ENCODE measurements around the gene ATP1A4.

Gene ATP1A4

DNA sequence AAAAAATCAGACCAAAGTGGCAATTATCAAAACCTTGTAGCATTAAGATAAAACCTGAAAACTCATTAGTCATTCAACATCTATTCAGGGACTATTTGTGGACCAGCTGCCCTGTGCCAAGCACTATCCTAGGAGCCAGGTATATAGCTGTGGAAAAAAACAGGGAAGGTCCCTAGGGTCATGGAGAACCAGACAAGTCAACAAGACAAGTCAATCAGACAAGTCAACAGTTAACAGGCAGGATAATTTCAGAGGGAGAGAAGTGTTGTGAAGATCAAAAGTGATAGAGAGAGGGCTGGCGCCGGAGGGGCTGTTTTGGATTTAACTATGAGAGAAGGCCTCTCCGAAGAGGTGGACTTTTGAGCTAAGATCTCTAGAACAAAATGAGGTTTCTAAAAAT is 3.3 kb upstream of the ATP1A4 start:
- no peak for DNase-seq

DNA sequence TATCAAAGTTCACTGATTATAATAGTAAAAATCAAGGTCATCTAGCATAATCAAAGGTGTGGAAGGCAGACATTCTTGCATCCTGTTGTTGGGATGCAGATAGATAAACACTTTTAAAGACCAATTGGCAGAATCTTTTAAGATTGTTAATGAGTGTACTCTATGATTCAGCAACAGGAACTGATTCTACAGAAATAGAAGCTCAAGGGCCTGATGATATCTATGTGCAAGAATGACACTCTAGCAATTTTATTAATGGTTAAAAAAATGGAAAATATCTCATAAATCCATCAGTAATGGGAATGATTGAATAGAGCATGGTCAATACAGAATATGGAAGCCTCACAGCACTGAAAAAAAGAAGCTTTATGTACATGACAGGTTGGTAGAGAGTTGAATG is 2.2 kb upstream of the ATP1A4 start:
- DNase-seq: no peak

- no peak for DNase-seq
Observed at GRCh38 chr1:160149716-160150115, 1.7 kb upstream of the ATP1A4 start.

DNA sequence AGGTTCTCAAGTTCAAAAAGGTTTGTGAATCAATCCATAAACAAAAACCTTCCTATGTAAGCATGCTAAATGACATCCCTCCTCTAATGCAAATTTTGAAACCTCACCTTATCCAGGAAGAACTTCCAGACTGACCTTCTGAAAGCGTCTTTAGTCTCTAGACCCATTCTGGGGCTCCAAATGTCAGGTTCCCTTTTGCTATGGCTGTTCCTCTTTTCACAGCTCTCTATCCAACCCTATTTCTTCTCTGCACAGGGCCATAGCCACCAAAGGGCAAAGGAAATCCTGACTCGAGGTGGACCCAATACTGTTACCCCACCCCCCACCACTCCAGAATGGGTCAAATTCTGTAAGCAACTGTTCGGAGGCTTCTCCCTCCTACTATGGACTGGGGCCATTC is 3.4 kb downstream of the ATP1A4 start:
- DNase-seq: no peak

- DNase-seq: no peak
Observed at GRCh38 chr1:160156361-160156760, 5.0 kb downstream of the ATP1A4 start.

DNA sequence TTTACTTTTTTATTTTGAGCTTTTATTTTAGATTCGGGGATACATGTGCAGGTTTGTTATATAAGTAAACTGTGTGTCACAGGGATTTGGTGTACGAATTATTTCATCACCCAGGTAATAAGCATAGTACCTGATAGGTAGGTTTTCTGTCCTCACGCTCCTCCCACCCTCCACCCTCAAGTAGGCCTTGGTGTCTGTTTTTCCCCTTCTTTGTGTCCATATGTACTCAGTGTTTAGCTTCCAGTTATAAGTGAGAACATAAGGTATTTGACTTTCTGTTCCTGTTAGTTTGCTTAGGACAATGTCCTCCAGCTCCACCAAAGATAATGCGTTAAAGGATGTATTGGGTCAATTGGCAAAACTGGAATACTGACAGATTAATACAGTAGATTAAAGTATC is 5.8 kb downstream of the ATP1A4 start:
- no peak for DNase-seq

DNA sequence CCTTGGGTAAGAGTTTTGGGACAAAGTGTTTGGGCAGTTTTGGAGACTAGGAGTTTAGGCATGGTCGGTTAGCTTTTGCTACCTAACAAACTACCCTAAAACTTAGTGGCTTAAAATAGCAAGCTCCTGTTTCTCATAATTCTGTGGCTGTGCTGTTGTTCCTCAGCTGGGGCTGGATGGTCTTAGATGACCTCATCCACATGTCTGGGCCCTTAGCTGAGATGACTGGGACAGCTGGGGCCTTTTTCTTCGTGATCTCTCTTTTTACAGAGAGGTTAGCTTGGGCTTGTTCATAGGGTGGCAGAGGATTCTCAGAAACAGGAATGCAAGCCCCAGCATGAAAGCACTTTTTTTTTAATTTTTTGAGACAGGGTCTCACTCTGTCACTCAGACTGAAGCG is 6.6 kb downstream of the ATP1A4 start:
- no peak for DNase-seq

- DNase-seq: no peak
Observed at GRCh38 chr1:160158534-160158933, 7.1 kb downstream of the ATP1A4 start.

- no peak for DNase-seq
Observed at GRCh38 chr1:160159846-160160245, 8.4 kb downstream of the ATP1A4 start.

DNA sequence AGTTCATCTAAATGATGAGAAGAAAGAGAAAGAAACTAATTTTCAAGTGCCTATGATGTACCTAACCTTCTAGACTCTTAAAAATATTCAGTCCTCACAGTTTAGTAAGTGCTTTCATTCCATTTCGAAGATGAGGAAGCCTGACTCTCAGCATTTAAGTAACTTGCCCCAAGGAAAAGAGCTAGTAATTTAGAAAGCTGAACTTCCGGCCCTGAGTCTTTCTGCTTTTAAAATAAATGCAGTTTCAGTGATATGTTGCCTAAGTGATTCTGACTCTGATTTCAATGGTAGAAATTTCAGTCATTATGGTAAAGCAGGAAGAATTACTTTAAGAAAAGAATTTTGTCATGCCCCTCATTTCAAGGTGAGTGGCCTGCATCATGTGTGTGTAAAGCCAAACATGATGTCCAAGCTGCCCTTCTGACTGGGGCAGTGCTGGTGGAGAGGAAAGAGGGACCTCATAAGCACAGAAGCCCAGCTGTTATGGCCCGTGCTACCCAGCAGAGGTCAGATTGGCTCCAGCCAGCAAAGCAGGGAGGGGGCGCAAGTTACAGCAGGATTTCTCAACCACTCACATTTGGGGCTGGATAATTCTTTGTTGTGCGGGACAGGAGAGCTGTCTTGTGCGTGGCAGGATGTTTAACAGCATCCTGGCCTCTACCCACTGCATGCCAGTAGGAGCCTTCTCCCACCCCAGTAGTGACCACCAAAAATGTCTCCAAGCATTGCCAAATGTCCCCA is 10.7 kb downstream of the ATP1A4 start:
- no peak for DNase-seq

DNA sequence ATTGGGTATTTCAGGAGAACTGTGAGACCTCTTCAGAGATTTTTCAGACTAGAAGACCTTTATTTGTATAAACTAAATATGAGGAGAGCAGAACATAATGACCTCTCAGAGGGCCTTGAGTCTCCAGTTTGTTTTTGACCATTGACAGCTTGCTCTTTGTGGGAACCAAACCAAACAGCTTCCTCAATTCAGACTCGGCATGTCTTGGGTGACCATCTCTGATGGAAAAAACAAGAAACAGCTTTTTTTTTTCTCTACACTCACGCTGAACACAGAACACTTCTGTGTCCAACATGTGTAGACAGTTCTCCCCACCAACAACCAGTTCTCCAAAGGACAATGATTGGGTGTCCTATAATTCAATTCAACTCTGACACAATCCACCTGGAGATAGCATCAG is 11.5 kb downstream of the ATP1A4 start:
- no peak for DNase-seq

DNA sequence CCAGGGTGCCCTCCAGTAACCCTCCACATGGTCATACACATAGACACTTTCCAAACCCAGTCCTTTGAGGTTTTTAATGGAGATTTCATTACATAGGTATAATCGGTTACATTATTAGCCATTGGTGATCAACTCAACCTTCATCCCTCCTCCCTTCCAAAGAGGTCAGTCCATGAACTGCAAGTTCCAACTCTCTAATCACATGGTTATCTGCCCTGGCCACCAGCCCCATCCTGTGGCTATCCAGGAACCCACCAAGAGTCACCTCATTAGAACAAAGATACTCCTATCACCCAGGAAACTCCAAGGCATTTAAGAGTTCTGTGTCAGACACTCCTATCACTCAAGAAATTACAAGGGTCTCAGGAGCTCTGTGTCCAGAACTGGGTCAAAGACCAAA is 12.2 kb downstream of the ATP1A4 start:
- no peak for DNase-seq

GRCh38 chr1:160164121-160164520 is 12.7 kb downstream of the ATP1A4 start:
- no peak for DNase-seq

- DNase-seq: no peak
Observed at GRCh38 chr1:160166166-160166868, 14.9 kb downstream of the ATP1A4 start.

DNA sequence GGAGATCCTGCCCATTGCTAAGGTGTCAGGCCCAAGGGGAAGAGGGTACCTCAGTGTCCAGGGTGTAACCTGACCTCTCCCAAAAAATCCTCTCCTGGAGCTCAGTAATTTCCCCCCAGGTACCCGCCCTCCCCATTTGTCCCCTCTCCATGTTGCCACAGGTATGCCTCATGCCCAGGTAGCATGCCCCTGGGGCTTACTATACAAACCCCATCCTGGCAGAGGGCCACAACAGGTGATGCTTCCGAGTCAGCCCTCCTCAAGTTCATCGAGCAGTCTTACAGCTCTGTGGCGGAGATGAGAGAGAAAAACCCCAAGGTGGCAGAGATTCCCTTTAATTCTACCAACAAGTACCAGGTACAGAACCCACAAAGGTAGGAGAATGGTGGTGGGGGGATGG is 15.7 kb downstream of the ATP1A4 start:
- no peak for DNase-seq

- DNase-seq: no peak
Observed at GRCh38 chr1:160167580-160167979, 16.2 kb downstream of the ATP1A4 start.

DNA sequence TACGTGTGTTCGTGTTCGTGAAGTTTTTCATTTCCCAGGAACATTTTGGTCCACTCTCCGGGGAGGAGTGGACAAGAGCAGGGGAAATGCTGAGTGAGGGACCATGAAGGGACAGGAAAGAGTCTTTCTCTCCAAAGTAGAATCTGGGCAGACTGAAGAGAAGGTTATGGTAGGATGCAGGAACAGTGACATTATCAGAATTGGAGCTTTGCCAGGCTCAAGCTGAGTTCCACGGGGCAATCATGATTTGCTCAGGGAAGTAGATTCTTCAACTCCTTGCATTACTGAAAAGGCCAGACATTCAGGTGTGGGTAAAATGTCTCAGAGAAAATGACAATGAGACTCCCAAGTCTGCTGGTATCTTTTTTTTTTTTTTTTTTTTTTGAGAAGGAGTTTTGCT is 16.6 kb downstream of the ATP1A4 start:
- no peak for DNase-seq

- no peak for DNase-seq
Observed at GRCh38 chr1:160168609-160169369, 17.4 kb downstream of the ATP1A4 start.

DNA sequence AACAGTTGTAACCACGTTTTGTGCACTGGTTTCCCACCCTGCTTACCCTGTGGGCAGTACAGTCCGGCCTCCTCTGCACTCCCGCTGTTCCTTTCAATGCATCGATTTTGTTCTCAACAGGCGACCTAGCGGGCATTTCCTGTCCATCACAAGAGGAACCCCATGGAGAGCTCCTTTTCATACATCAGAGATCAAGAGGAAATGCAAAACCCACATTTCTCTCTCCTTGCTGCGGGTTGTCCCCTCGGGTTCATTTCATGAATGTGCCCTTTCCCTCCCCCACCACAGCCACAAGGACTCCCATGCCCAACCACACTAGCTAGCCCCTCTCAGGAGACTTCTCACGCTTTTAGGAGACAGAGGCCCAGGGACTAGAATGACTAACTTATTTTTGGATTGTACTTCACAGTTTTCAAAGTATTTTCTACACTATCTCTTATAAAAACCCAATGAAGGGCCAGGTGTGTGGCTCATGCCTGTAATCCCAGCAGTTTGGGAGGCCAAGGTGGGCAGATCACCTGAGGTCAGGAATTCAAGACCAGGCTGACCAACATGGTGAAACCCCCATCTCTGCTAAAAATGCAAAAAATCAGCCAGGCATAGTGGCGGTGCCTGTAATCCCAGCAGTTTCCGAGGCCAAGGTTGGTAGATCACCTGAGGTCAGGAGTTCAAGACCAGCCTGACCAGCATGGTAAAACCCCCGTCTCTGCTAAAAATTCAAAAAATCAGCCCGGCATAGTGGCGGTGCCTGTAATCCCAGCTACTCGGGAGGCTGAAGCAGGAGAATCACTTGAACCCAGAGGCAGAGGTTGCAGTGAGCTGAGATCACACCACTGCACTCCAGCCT is 18.4 kb downstream of the ATP1A4 start:
- peak in 1 of 2 donors; percentile 15 for DNase-seq

GRCh38 chr1:160171354-160171753 is 20.0 kb downstream of the ATP1A4 start:
- DNase-seq: no peak

- no peak for DNase-seq
Observed at GRCh38 chr1:160171980-160172379, 20.6 kb downstream of the ATP1A4 start.

- no peak for DNase-seq
Observed at GRCh38 chr1:160177231-160177630, 25.8 kb downstream of the ATP1A4 start.

DNA sequence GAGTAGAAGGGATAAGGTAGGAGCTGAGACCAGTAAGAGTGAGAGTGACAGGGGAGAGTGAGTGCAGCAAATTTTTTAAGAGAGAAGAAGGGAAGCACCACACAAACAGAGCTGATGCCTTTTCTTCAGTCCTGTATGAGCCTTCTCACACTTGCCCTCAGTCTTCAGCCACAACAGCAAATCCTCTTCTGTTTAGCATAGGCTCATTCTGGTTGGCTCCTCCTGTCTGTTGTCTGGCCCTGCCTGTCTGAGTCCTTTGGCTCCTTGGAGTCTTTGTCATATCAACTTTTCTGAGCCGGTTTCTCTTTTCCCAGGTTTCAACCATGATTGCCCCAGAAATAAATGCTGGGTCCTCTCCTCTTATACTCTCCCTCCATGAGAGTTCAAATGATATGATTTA is 26.3 kb downstream of the ATP1A4 start:
- DNase-seq: no peak

All from bone marrow (tissue), 2 donors.